ENCODE results near the gene NUDT14.

NUDT14 gene

DNA sequence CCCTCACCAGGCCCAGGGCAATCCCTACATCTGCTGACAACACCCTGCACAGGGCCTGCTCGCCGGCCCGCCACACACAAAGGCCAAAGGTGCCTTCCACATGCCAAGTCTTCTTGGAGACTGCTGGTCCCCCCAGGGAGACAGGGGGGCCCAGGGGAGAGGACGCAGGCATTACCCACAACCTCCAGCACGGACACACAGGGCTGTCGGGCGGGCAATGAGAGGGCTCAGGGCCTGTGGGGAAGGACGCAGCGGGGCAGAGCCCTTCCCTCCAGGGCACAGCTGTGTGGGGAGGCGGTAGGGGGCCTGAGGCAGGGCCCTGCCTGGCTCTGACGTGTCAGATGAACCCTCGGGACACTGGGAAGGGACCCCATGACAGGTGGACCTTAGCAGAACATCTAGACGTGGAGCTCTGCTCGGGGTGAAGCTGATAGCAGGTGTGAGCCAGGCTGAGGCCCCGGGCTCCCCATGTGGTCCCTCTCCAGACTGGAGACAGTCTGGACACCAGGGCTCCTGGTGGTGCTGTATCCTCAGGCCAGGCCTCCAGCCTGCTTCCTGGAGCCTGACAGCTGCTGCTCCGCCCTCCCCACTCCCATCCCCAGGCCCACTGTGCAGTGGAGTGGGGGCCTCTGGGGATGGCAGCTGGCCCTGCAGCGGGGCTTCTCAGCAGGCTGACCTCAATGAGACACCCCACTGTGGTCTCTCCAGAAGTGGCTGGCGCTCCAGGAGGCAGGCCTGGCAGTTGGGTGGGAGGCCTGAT is 31.6 kb upstream of the NUDT14 start:
- DNase-seq (ENCODE audit: low read depth): no peak

DNA sequence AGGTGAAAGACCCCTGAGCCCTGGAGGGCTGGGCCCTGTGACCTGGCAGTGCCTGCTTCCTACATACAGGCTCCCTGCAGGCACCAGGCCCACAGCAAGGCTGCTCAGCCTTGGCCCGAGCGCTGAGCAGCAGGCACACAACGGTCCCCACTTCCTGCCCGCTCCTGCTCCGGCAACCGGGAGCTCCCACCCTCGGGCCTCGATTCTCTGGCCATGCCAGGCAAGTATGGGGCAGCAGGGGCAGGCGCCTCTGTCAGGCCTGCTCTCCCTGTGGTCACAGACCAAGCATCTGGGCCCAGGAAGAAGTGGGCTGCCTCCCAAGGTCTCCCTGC is 30.6 kb upstream of the NUDT14 start:
- no peak for DNase-seq (ENCODE audit: low read depth)

DNA sequence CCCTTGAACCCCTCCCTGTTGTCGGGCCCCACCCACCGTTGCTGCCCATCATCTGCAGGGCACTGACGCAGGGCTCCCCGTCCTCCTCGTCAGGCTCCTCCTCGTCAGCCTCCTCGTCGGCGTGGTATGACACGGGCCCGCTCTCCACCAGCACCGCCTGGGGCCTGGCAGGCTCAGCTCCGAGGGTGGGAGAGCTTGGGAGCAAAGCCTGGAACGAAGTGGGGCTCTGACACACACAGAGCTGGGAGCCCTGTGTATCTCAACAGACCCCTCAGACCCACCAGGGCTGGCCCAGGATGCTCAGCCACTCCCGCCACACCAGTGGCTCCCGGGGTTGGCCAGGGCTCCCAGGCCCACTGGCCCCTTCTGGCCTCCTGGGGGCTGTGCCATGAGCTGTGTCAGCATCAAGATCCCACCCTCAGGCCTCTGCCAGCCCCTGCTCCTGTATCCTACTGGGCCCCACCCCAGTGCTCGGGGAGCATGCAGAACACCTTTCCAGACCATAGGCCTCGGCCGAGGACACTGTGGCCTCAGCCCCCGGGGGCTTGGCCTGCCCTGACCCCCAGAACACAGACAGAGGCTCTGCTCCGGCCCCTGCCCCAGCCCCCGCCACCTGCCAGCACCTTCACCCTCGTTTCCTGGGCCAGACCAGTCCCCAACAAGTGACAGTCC is 30.1 kb upstream of the NUDT14 start:
- no peak for DNase-seq (ENCODE audit: low read depth)

DNA sequence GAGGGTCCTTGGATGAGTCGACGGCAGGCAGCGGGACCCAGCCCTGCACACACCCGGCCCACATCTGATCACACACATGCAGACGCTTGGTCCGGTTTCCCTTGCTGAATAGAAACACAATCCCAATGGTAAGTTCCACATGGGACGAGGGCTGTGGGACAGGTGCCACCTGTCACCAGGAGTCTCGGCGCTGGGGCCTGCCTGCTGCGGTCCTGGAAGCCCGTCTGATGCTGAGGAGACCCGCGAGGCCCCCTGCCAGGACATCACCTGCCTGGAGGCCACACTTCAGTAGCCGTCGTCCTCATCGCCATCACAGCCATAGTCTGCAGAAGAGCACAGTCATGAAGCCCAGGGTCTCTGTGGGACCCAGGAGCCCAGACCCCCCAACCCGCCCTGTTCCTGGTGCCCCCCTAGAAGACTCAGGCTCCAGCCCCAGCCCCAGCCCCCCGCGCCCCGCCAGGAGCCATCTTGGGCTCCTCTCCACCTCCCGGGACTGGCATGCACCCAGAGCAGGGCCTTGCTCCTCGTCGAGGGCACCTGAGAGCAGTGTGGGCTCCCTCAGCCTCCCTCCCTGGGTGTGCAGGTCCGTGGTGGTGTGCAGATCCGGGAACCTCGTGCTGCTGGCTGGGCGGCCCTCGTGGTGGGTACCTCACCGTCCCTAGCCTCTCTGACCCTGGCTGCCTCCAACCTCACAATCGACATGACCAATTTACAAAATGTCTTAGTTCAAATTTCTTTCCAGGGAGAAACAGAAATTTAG is 29.3 kb upstream of the NUDT14 start:
- no peak for DNase-seq (ENCODE audit: low read depth)

DNA sequence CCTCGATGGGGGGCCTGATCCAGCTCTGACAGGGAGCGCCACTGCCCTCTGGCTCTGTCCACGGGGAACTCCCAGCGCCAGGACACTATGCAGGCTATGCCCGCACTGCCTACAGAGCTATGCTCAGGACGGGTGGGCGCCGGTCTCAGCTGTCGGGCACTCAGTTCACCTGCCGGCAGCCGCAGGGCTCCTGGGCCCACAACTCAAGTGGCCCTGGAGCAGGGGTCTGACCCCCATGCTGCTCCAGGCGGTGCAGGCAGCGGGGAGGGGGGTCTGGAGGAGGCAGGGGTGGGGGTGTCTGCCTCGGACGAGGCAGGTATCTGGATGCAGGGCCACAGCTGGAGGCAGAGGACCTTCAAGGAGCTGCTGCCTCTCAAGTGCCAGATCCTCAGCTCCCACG is 28.5 kb upstream of the NUDT14 start:
- no peak for DNase-seq (ENCODE audit: low read depth)

DNA sequence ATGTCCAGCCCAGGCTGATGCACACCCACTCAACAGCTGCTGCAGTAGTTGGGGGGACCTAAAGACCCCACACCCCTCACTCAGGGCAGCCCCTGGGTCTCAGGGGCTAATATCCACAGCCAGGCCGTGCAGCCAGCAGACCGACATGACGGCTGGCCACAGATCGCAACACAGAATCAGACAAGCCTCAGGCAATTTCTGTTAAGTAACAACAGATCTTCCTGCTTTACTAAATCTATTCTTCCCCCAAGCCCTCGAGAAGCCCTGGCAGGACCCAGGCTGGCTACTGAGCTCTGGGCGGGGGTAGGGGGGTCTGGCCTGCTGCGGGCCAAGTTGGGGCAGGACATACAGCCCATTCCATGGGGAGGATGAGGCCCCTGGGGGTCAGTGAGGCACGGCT is 28.0 kb upstream of the NUDT14 start:
- DNase-seq (ENCODE audit: low read depth): no peak

DNA sequence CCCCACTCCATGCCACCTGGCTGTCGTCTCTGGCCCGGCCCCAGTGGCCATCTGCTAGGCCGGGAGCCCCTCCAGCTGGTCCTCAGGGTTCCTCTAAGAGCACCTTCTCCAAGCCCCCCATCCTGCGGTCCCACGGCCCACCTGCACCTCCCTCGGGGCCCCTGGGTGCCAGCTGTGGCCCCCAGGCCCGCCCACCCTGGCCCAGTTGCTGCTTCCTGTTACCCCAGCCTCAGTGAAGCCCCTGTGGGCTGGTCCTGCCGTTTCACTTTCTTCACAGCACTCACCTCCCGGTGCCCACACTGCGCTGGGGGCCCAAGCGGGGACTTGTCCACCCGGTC is 27.6 kb upstream of the NUDT14 start:
- DNase-seq (ENCODE audit: low read depth): no peak

DNA sequence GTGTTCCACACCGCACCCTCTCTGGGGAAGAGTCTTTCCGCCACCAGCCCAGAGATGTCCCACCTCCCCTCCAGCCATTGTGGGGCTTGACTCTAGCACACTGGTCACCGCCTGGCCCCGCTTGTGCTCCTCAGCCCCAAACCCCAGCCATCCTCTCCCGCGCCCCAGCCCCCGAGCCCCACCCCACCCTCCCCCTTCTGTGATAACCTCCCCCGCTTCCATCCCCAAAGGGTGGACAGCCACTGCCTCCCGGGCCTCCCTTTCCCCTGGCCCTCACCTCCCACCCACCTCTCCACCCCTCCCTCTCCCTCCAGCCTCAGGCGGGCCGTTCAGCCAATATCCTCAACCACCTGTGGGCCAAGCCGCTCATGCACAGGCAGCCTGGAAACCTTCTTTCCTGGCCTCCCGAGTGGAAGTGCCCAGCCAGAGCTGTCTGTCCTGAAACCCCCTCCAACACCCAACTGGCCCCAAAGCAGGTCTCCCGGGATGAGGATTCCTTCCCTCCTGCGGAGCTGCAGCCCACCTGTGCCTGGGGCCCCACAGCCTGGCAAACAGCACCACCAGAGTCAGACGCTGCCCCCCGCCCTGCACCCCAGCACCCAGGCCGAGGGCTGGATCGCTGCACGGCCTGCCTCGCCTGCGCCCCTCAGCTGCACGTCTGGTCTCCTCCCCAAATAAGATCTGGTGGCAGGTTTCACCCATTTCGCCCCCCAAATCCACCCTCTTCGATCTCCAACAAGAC is 27.1 kb upstream of the NUDT14 start:
- no peak for DNase-seq (ENCODE audit: low read depth)

DNA sequence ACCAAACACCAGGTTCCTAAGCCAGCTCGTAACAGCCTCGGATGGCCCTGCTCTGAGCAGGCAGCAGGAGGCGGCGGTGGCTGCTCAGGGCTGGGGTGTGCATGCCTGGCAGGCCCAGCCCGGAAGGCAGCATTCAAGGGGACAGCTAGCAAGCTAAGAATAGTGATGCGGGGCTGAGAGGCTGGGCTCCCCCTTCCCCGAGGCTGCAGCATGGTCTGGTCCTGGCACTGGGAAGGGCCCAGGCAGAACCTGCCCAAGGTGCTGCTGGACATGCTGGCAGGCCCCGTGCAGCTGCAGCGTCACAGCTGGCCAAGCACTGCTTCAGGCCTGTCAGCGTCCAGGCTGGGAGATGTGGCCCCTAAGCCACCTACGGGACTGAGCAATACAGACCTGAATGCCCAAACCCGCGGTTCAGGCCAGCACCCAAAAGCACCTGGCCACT is 26.4 kb upstream of the NUDT14 start:
- DNase-seq (ENCODE audit: low read depth): no peak

DNA sequence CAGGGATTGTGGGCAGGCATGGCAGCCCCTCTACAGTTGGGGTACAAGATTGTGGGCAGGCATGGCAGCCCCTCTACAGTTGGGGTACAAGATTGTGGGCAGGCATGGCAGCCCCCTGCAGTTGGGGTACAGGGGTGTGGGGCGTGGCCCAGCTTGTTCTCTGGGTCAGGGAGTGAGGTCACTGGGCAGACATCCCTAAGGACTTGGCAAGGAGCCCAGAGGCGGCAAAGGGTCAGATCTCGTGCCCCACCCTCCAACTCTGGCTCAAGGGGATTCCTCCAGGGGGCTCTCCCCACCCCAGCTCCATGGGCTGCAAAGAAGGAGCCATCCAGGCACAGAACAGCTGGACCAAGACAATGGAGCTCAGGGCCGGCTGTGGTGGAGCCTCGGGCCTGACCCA is 25.8 kb upstream of the NUDT14 start:
- no peak for DNase-seq (ENCODE audit: low read depth)

DNA sequence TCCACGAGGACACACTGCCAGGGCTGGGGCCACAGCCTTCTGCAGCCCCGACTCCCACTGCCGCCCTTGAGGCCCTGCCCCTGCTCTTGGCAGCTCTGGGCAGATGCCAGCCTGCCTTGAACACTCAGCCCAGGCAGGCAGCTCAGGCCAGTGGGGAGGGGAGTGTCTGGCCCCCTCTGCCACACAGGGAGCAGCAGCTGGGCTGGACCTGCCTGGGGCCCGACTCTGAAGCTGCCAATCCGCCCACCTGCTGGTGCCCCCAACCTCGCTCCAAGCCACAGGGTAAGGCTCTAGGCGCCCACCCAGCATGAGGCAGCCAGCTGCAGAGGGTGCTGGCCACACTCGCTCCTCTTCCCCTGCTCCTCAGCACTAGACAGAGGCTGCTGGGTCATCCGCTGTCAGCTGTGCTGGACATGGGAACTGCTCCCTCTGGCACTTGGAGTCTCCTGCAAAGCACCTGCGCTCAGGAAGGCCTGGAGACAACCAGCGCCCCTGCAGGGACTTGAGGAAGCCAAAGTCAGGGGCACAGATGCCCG is 24.6 kb upstream of the NUDT14 start:
- DNase-seq (ENCODE audit: low read depth): no peak

DNA sequence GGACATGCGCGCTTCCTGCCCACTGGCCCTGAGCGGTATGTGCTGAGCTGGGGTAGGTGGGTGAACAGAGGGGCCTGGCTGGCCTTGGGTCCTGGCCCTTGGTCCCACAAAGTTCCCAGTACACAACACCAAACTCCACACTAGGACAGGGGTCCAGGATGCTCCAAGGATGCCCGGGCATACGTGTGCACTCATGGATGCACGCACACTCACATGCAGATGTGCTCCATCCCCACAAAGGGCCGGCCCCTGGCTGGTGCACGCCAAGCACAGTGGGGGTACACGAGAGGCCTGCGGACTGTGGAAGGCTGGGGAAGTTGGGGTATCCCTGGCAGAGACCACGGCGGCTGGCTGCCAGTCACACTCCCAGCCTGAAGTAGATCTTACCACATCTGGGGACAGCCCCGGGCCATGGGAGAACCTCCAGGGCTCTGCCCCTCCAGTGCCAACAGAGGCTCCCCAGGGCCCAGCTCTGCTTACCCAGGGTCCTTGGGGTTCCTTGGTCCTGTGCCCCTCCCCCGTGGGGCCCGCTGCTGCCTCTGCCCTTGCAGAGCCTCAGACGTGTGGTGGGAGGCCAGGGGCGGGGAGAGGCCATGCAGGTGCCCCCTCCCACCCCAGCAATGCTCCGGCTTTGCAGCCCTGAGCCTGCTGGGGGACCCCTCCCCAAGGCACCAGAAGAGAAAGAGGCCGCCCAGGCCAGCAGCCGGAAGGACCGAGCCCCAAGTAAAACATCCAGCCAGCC is 24.0 kb upstream of the NUDT14 start:
- no peak for DNase-seq (ENCODE audit: low read depth)

DNA sequence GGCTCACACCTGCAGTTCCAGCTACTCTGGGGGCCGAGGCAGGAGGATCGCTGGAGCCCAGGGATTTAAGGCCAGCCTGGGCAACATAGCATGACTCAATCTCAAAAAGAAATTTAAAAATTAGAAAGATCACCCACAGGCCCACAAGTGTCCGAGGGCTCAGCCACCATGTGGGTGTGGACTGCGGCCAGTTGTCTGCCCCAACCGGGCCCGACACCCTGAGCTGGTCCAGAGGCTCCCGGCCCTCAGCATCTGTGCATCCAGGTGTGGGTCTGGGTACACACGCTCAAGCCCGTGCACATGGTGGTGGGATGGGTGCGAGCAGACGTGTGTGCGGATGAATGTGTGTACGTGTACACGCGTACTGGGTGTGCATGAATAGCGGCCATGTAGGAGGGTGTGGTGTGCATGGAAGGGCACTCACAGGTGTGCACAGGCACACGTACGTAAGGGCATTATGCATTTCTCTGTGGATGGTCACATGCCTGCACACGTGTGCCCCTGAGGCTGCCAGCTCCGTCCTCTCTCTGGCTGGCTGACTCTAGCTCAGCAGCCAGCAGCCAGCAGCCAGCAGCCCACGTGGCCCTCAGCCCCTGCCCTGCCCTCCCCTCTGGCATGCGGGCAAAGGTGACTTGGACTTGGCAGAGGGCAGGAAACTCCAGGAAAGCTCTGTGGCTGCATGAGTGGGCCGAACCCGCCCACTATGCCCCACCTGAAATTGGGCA is 23.3 kb upstream of the NUDT14 start:
- DNase-seq (ENCODE audit: low read depth): no peak

DNA sequence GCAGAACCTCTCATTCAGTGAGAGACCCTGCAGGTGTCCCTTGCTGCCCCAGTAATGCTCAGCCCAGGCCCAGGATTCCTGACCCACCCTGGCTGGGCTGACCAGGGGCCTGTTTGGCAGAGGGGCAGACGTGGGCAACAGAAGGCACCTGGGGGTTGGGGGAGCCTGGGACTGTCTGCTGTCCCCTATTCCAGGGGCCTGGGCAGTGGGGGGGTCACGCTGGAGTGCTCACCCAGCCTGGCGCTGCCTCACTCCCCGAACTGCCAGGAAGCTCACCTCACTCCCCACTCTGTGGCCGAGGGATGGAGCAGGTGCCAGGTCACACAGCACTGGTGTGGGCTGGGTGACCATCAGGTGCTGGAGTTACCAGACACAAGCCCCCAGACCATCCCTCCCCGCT is 22.6 kb upstream of the NUDT14 start:
- no peak for DNase-seq (ENCODE audit: low read depth)

DNA sequence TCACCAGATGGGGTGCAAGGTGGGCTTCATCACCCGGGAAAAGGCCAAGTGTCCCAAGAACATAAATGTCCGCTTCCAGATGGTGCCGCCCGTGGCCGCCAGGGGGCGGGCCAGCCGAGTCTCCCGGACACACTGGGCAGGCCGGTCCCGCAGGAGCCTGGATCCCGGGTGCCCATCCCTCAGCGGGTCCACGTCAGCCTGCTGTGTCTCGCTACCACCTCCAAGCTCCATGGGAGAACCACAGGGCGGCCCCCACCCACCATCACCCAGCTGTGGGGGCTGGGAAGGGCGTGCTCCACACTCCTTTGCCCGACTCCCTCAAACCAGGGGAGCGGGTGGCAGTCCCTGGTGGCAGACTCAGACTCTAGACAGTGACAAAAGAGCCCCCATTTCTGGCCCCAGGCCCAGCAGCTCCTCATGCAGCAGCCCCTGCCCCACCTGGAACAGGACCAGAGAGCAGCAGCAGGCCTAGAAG is 22.0 kb upstream of the NUDT14 start:
- peak; percentile 46 for DNase-seq (ENCODE audit: low read depth)

DNA sequence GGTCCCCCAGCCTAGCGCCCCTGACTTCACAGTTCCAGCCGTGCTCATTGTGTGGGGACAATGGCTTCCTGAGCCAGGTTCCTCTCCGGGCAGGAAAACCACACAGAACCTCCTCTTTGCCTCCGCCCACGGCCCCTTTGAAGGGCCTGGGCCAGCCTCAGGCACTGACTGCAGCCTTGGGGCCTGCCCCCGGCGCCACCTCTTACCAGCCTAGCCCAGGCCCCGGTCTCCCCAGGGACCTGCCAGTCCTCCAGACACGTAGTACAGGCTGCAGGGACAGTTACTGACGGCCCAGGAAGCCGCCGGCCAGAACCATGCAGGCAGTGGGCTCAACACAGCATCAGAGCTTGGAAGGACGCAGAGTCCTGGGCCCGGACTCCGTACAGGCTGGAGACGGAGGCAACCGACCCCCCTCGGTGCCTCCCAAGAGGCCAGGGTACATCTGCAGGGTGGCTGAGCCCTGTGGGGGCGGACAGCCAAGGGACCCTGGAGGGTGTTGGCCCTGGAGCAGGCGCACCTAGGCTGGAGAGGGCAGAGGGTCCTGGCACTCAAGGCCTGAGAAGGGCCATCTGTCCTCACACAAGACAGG is 20.9 kb upstream of the NUDT14 start:
- no peak for DNase-seq (ENCODE audit: low read depth)

DNA sequence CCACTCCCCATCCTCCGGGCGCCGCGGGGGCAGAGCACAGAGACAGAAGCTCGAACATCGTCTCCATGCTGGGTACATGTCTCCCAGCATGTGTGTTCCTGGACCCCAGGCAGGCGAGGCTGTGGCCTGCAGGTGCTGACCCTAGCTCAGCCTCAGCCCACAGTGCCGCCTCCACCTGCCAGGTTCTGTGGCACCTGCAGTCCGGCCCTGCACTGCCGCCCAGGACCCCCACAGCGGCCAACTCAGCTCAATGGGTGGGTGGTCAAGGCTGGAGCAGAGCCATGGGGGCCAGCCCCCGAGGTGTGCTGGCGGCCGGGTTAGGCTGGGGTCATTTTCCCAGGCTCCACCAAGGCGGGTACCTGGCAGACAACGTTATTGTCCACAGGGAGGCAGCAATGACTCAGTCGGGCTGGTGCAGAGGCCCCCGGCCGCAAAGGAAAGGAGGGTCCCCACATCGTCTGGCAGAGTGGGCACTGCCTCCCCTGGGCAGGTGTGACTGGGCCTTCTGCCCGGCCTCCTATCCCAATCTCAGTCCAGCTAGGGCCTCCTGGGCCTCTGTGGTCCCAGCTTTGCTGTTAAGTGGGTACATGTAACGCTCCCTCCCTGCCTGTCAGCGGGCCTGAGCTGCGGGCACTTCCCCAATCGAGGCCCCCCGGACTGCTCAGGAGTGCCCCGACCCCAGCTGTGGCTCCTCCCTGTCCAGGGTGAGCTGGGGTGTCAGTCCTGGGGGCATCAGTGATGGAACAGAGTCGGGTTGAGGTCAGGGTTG is 20.2 kb upstream of the NUDT14 start:
- DNase-seq (ENCODE audit: low read depth): no peak

DNA sequence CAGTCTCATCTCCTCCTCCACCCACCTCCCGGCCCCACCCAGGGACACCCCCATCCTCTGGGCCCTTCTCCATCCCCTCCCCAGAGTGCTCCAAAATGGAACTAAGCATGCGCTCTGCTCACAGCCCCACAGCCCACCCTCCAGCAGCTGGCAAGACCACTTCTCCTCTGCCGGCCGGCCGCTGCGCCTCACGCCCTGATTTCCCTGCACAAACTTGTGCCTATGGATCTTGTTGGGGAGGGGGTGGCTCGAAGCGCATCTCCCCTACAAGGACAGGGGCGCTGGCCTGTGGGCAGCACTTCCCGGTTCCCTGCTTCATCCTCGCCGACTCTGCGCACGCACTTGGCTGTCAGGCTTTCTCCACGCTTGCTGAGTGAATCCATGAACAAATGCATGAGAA is 19.5 kb upstream of the NUDT14 start:
- DNase-seq (ENCODE audit: low read depth): no peak

DNA sequence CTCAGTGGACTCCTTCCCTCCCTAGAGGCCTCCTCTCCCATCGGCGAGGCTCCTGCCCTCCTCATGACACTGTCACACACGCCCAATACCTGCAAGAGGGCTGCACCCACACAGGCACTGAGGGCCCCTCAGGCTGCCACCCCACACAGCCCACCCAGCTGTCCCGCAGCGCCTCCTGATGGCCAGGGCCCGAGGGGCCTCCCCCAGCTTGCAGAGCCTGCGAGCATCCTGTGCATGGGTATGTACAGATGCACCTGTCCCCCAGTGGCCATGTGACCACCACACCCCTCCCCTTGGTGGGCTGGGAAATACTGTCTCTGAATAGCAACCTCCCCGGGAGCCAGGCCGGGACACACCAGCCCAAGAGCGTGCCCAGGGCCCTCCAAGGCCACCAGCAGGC is 19.0 kb upstream of the NUDT14 start:
- no peak for DNase-seq (ENCODE audit: low read depth)

DNA sequence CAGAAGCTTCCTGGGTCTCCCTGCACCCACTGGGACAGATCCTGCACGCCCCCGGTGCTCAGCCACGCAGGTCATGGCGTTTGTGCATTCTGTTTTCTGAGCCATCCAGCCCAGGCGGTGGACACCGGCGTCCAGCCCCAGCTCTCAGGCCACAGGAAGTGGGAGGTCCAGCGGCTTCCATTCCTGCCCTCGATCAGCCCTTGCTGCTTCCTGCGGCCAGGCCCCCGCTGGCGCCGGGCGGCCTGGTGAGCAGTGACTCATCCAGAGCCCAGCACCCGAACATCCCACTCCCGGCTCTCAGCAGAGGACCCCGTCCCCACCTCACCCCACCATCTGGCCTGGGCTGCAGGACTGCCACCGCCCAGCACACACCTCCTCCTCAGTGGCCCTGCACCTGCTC is 18.0 kb upstream of the NUDT14 start:
- DNase-seq (ENCODE audit: low read depth): no peak
